Stimulated activated CD4-positive, alpha-beta T cell treated with anti-CD3 and anti-CD28 coated beads, Interleukin-4, amount 100 ng/mL, for 1 hour (primary cell): ENCODE measurements around the gene ADPRHL1.

Source experiments
- DNase-seq: peaks from one replicate; pipeline ENCODE4 v3.0.0-alpha.2; 2020

ADPRHL1 gene

DNA sequence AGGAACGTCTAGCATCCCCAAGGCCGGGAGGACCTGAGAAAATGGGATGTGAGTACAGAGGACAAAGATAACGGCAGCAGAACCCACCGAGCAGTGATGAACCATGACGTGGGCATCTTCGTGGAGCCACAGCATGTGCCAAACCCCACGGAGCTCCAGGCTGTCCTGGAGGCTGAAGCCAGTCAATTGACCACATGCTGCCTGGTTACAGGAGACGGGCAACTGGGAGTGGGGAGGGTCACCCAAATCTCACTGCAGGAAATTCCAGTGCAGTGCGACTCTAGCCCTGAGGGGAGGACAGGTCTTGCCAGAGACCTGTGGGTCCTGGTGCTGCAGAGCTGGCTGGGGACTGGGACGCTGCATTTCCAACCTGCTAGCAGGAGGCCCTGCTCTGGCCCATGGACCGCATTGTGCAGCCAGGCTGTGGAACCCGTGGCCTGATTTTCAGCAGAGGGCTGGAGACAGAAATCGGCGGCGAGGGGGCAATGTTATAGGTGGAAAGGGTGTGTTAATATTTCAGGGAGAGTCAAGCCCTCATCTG is 86.2 kb downstream of the ADPRHL1 start:
- DNase-seq = no peak

DNA sequence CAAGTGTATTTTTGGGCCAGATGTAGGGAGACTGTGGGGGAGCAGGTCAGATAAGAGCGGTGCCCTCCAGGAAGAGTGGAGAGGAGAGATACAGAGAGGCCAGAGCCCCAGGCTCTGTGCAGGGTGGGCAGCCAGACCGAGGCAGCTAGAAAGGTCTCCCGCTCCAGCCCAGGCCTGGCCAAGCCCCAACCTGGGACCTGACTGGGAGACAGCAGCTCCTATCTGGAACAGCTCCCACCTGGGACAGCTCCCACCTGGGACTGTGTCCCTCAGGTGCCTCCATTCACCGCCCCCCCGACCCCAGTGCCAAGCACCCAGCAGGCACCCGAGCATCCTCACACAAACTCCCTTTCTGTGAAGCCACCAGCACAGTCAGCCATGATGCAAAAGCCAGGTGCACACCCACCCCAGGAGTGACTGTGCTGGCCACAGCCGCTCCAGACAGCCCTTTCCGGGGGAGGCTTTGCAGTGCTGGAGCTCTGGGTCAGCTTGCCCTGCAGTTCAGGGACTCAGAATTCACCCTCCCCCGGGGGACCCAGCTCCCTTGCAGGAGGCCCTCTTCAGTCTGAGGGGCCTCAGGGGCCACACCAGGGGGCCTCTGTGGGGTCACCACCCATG is 87.2 kb downstream of the ADPRHL1 start:
- no peak for DNase-seq

DNA sequence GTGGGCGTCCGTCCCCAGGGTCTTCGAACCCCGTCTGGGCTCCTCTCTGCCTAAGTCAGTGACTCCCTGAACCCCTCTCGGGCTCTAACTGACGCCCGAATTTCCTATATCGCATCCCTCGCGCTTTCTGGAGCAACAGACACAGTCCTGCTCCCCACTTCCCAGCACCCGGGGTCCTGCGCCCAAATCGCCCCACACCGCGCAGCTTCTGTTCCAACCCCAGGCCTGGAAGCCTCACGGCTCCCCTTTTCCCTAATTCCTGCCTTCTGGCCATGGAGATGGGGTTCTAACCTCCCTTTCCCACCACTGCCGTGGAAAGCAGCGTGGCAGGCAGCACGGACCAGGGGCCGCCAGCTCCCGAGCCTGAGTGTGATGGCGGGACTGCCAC is 87.7 kb downstream of the ADPRHL1 start:
- no peak for DNase-seq

DNA sequence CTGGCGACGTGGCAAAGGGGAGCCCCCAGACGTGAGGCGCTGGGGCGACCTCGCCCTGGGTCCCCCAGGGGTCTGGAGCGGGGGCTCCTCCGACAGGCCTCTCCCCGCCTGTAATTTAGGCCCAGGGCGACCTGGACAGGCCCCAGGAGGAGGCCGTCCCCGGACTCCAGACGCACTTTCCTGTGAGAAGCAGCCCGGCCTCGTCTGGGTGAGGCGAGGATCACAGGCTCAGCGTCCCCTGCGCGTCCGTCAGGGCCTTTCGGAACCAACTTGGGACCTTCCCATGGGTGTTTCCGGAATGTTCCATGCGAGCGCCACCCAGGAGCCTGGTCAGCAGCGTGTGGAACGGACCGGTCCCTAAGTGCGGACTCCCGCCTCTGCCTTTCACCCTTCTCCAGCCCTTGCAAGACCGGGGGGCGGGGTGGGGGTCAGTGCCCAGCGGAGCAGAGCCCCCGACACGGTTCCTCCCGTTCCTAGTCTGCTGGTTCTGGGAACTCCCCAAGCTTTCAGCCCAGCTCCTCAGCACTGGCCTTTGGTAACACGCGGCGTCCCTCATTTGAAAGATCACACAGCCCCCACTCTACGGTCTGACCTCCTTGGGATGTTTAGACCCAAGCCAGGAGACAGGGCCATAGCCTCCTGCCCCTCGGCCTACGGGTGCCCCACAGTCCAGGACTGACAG is 88.2 kb downstream of the ADPRHL1 start:
- DNase-seq = no peak

DNA sequence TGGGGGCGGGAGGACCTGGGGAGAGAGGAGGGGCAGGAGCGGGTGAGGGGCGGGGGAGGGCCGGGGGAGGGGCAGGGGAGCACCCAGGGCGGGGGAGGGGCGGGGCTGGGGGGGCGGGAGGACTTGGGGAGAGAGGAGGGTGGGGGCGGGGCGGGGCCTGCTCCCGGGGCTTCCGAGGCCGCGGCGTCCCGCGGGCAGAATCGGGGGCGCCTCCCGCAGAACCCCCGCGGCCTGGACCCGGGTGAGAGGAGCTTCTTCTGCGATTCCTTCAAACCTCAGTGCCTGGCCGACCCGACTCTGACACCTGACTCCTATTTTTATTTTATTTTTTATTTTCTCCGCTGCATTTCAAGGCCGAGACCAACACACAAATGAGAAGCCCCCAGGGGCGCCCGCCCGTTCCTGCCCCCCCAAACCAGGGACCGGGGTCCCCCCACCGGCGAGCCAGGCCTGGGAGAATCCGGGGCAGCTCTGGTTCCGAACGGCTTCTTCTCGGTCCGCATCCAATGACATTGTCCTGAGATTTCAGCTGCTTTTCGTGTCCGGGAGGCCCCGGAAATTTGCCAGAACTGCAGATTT is 88.9 kb downstream of the ADPRHL1 start:
- DNase-seq = no peak

DNA sequence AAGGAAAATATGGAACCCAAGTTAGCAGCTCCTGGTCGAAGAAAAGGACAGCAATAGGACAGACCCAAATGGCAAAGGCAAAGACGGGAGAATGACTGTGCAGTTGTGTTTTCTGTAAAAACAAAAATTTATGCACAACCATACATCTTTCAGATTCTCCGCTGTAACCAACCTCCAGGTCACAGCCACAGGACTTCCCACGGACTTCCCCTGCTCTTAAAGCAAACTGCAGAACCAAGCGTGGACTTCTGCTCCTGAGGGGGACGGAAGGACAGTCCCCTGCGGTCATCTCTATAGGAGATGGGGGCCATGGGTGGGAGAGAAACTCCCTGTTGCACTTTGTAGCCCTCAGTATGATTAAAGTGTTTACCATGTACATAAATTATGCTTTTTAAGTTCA is 91.9 kb downstream of the ADPRHL1 start:
- DNase-seq = no peak

DNA sequence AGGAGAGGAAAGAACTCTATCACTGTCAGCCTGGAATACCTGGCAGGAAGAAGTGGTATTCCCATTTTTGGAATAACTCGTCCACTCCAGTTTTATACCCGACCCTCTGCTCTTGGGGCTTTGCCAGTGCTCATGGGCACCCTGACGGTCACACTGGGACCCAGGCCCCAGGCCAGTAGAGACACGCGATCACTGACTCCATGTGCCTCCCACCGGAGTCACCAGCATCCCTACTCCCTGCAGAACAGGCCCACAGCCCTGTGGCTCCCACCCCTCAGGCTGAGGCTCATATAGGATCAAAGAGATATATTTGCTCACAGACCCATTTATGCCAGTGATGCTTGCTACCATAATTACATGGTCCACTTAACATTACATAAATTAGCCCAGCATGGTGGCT is 92.8 kb downstream of the ADPRHL1 start:
- DNase-seq = no peak

DNA sequence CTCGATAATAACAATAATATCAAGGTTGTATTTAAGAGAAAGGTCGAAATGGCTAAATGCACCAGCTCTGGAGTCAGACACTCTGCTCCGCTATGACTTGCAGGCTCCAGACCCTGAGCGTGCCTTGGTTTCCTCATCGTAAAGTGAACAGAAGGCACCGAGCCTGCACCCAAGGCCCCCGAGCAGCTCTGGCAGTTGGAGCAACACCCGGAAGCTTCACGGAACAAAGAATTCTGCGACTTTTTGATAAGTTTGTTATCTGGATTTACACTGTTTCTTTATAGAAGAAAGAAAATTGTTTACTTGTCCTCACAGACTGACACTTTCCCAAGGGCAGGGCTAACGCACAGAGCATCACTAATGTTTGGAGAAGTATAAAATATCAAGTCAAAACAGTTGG is 93.7 kb downstream of the ADPRHL1 start:
- DNase-seq = no peak

DNA sequence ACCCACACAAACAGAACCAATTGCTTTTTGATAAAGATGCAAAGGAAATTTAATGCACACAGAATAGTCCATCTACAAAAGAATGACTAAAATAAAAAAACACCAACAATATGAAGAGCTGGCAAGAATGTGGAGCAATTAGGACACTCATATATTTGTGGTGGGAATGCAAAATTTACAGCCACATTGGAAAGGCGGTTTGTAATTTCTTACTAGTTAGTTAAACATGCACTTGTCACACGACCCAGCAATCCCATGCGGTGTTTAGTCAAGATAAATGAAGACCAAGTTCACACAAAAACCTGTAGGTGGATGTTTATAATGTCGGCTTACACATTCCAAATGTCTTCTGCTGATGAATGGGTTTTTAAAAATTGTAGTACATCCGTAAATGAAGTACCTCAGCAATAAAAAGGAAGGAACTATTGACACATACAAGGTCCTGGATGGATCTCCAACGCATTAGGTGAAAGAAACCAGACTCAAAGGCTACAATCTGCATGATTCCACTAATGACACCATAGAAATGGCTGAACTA is 94.6 kb downstream of the ADPRHL1 start:
- DNase-seq = no peak

DNA sequence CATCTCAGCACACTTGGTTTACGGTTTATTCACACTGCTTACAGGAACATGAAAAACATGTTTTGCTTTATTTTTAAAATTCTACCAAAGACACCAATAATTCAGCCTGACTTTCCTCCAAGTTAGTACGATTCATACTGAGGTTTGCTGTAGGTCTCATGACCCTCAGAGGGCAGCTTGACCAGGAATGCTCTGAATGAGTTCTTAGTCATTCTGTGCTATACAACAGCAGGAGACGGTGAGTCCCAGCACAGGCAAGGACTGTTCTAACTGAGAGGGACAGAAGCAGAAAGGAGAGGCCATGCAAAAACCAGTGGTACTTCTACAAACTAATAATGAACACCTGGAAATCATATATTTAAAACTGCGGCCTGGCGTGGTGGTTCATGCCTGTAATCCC is 95.8 kb downstream of the ADPRHL1 start:
- no peak for DNase-seq

DNA sequence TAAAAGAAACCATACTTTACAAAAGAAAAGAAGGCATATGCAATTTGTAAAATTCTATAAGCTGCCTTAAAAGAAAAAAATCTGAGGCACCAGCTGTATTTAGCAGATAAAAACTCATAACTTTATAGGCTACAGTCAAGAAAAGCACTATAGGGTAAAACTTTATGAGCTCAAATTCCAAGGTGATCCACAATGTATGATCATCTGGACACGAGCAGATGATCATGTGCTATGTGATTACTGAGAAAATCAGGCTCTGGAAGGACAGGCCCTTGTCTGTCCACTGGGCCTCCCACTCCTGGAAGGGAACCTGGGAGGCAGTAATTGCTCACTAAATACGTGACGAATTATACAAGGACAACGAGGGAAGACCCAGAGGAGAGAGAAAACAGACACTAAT is 96.7 kb downstream of the ADPRHL1 start:
- no peak for DNase-seq

DNA sequence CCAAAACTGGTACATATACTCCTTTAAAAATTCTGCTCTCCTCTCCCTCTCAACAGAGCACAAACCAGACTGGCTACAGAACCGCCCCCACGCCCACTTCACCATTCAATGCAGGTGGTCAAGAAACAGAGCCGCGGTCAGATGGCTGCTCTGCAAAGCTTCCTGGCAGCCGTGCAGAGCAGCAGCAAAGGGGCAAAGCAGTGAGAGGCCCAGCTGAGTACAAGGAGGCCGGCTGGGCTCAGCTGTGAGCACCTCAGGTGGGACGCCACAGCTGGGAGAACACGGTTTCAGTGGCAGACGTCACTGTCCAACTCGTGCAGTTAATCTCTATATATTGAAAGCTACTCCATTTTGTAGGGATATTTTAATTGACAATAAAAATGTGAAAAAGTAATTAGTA is 97.7 kb downstream of the ADPRHL1 start:
- no peak for DNase-seq

DNA sequence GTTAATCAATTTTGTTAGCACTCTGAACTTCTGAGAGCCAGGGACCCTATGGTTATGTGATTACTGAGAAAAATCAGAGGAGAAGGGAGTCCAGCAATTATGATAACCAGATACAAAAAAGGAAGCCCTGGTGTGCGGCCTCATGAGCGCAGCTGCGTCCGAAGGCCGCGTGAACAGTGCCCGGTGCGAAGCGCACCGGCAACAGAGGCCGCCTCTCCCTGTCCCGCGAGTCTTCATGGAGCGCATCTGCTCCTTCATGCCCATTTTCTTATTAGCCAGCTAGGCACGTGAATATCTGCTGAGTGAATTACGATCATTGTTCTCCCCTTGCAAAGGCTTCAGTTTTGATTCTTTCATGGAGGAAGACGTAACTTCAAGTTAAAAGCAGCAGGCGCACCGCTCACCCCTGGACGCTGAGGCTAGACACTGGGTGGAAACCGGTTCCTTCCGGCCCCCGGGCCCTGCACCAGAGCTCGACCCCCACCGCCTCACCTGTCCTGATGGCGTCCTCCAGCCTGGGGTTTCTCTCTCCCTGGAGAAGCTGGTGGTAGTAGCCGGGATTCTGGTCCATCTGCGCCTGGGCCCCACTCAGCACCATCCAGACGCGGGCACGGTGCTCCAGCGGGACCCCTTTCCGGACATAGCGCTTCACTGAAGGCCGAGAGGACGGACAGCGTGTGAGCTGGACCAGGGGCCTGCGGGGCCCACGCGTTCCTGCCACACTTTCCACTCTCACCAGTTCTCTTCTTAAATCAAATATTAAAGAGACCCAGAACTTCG is 98.3 kb downstream of the ADPRHL1 start:
- no peak for DNase-seq

DNA sequence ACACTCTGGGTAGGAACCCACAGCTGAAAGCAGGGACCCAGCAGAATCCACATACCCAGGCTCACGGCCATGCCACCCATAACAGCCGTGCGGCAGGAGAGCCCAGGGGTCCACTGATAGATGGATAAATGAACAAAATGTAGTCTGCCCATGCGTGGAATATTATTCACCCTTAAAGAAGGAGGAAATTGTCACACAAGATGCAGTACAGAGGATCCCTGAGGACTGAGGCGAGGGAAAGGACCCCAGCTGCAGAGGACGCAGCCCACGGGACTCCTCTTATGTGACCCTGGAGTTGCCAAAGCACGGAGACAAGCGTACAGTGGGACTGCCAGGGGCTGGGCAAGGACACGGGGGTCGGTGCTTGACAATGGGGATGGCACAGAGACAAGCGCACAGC is 100.0 kb downstream of the ADPRHL1 start:
- DNase-seq = no peak

DNA sequence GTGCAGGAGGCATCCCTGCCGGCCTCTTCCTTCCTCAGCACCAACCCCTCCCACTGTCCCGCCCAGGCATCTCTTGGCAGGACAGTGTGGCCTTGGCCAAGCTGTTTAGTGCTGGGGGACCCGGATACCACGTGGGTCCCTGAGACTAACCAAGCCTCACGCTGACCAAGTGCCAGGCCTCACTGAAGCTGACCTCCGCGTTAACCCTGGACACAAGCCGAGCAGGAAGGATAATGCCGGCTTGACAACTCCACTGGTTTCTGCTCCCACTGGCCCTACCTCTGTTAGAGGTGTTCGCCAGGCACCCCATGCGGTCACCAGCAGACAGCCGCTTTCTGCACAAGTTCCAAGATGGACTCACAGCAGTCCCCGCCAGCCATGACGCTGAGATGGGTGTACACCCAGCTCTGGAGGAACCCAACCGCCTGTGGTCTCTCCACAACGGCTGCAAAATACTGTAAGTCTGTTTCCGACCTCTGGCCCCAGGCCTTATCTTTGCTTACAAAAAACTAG is 101.7 kb downstream of the ADPRHL1 start:
- no peak for DNase-seq

DNA sequence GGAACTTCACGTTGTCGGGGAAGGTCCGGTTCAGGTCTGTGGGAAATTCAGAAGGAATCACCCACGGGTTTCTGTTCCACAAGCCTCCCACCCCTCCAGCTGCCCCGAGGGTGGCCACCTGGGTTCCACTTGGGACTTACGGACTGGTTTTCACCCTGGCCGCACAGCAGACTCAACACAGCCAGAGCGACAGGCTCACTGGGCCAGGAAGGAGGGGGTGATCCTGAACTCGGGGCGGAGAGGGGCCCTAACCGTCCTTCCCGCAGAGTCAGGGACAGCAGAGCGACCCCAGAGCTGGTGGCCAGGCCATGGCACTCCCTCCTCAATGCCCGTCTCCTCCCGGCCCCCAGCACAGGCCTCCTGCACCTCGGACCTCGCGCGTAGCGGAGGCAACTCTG is 102.4 kb downstream of the ADPRHL1 start:
- no peak for DNase-seq

DNA sequence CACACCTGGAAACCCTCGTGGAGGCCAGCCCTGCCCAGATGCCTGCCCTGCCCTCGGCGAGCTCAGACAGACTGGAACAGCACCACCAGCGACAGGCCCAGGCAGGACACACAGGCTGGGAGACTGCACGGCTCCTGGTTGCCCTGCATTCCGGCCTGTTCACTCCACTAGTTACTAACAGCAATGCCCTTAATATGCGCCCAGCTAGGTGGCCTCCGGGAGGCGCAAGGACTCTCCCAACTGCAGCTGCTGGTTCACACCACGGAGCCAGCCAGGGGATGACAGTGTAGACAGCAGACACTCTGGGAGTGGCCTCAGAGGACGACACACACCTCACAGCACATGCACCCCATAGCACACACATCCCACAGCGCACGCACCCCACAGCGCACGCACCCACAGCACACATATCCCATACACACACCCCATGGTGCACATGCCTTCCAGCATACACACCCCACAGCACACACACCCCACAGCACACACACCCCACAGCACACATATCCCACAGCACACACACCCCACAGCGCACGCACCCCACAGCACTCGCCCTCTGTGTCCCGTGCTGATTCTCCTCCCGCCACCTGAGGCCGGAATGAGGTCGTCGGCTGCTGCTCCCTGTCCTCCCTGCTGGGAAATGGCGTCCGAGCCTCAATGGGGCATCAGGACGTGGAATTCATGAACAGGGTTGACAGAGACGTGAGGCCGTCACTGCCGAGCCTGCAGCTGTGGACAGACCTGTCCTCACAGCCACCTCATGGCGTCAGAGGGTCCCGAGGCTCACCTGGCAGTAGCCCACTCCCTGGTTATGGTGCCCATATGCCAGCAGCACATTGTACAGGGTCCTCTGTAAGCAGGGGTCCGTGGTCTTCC is 103.0 kb downstream of the ADPRHL1 start:
- no peak for DNase-seq
